GM21529 (cell line): Measurements from ENCODE around the gene APC.
A peak's percentile ranks its signal among the peaks of the same experiment; 100 is the strongest.
"Not testable (repeated sequence)": the region's sequence is repeated elsewhere in the genome, so short reads cannot be mapped to it uniquely, and the experiment has no call there.

Experiments
- ATAC-seq: cut with Tn5 transposase; IDR thresholded peaks from one replicate; pipeline ENCODE4 v1.9.1; 2021; ENCODE audit not compliant: unreplicated experiment

Gene APC

DNA sequence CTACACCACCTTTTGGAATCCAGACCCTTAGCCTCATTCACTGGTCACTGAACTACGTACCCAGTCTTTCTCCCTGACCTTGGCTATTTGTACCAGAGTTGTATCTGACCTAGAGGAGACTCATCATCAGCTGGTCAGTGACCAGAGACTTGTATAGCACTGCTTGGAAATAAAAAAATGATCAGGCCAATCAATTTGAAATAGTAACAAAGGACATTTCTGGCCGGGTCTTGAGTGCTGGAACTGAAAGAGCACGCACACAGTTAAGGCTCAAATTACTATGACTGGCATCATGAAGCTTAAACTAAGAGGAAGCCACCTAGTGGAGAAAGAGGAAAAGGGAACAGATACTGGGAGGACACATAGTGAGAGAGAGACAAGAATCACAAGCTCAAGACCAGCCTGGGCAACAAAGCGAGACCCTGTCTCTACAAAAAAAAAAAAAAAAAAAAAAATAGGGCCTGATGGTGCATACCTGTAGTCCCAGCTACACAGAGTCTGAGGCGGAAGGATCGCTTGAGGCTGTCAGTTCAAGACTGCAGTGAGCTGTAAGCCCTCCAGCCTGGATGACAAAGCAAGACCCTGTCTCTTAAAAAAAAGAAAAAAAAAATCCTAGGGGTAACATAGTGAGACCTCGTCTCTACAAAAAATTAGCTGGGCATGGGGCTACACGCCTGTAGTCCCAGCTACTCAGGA is 110.6 kb downstream of the APC start:
- peak; percentile 99 for ATAC-seq

DNA sequence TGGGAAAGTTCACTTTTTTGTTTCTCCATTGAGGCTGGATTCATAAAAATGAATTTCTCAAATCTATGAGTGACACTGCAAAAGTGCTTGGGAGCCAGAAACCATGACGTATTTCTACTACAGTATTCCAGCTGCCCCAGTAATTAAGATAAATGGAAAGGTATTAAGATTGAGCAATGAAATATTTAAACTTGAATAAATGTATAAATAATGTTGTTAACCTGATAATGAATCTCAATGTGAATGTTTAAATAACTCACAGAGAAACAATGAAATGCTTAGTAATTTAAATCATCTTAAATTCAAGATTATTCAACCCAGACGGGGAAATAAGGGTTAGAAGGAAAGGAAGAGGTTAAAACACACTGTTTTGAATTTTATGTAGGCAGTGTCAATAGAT is 112.2 kb downstream of the APC start:
- no peak for ATAC-seq

GRCh38 chr5:112854651-112855050 is 117.0 kb downstream of the APC start:
- ATAC-seq: no peak

- ATAC-seq: no peak
These were observed 120.2 kb downstream of the APC start for GRCh38 chr5:112857866-112858265.

DNA sequence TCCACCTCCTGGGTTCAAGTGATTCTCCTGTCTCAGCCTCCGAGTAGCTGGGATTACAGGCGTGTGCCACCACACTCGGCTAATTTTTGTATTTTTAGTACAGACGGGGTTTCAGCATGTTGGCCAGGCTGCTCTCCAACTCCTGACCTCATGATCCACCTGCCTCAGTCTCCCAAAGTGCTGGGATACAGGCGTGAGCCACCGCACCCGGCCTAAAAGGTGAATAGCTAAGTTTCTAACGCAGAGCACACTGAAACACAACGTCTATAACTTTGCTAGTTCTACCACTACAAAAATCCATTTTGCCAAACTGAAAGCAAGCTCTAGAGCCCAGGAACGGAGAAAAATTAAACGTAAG is 122.9 kb downstream of the APC start:
- not testable (repeated sequence) for ATAC-seq

- peak; percentile 98 for ATAC-seq
These were observed 123.4 kb downstream of the APC start, which contains the start of gene SRP19 for GRCh38 chr5:112860929-112861637. Gene SRP19, plus strand, starts transcription at chr5:112861287. Its CDS starts 90 bp downstream, at chr5:112861377.

DNA sequence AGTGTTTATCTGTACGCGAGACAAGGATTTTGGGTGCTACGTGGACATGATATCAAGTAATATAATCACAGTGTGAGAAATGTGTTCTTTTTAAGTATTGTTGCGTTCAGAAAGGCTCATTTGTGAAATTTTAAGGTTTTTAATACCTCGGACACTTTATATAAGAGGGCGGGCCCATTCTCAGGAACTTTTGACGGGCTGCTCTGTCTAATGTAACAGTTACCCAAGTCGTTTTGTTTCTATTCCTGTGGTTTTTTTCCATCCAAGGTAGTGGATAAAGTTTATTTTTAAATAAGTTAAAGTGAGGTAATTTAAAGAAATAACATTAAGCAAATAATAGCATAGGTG is 123.9 kb downstream of the APC start:
- no peak for ATAC-seq

DNA sequence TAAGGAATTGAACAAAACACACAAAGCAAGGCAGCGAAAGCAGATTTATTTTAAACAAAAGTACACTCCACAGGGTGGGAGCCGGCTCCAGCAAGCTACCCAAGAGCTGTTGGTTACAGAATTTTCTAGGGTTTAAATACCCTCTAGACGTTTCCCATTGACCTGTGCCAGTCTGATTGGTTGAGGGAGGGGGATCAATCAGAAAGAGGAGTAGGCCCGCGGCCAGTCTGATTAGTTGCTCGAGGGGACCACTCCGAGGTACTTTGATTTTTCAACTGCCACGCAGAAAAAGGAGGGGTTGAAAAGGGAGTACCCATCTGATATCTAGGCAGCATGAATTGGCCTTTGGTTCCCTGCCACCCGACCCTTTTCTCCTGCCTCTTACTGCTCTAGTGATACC is 124.4 kb downstream of the APC start:
- ATAC-seq: no peak

DNA sequence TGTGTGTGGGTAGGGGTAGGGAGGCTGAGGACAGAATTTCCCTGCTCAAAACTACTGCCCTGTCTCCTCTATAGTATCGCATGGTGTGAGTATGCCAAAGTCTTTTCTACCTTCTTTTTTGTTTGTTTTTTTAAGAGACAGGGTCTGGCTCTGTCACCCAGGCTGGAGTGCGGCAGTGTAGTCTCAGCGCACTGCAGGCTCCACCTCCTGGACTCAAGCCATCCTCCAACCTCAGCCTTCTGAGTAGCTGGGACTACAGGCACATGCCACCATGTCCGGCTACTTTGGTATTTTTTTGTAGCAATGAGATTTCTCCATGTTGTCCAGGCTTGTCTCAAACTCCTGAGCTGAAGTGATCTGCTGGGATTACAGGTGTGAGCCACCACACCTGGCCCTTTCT is 125.9 kb downstream of the APC start:
- ATAC-seq: no peak

- ATAC-seq: no peak
These were observed 127.4 kb downstream of the APC start for GRCh38 chr5:112865128-112865527.

GRCh38 chr5:112866739-112867138 is 129.1 kb downstream of the APC start:
- no peak for ATAC-seq

- ATAC-seq: no peak
These were observed 129.7 kb downstream of the APC start for GRCh38 chr5:112867411-112867810.

- ATAC-seq: peak; percentile 79
These were observed 132.3 kb downstream of the APC start for GRCh38 chr5:112869948-112870347.

- ATAC-seq: no peak
These were observed 133.3 kb downstream of the APC start for GRCh38 chr5:112870966-112871365.

GRCh38 chr5:112876362-112876761 is 138.7 kb downstream of the APC start:
- ATAC-seq: no peak

- ATAC-seq: no peak
These were observed 140.4 kb downstream of the APC start for GRCh38 chr5:112878101-112878500.

GRCh38 chr5:112878760-112879159 is 141.1 kb downstream of the APC start:
- no peak for ATAC-seq

DNA sequence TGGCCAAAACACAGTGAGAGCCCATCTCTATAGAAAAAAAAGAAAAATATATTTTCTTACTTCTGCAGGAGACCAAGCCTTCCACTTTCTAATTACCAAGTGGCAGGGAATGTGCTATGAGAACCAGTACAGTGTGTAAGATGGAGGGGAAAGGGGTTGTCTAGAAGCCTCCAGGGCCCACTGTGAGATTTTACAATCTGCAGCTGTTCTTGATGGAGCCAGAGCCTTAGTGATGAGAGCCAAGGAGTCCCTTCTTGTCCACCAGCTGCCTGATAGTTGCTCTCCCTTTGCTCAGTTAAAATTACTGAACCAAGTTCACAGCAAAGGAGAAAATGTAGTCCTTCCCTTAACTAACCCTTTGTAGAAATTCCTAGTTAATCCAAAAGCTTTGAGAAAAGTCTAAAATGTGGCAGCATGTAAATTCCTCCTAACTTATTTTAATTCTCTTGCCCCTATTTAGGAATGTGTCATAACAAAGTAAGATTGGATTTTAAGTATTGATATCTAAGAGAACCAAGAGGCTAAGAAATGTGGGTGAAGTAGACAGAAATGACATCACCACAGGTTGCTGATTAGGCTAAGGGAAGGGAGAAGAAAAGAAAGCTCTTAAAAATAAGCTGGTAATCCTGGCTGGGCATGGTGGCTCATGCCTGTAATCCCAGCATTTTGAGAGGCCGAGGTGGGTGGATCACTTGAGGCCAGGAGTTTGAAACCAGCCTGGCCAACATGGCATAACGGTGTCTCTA is 142.7 kb downstream of the APC start:
- no peak for ATAC-seq

DNA sequence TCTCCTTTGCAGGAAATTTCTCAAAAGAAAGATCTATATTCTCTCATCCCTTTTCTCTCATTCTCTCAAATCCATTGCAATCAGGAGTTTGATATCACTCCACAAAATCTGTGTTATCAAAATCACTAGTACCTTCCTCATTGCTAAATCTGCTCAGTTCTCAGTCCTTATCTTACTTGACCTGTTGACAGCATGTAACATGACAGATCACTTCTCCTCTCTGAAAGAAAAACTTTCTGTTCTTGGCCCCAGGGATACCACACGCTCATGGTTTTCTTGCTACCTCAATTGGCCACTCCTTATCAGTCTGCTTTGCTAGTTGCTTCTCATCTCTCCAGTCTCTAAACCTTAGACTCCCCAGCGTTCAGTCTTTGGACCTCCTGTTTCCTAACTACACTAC is 145.5 kb downstream of the APC start:
- ATAC-seq: no peak

DNA sequence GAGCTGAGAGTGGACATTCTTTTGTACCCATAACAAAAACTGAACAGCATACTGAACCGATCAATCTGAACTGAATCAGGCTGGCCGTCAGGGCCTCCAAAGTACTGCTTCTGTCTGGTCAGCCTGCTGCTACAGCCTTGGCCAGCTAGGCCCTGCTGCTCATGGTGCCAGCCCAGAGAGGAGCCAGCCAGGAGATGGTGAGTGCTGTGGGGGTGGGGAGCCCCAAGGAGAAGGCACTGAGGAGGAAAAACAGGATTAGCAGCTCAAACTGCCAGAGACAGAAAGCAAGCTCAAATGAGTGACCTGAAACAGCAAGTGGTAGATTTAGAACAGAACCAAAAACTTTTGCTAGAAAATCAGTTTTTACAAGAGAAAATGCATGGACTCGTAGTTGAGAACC is 147.3 kb downstream of the APC start:
- no peak for ATAC-seq

DNA sequence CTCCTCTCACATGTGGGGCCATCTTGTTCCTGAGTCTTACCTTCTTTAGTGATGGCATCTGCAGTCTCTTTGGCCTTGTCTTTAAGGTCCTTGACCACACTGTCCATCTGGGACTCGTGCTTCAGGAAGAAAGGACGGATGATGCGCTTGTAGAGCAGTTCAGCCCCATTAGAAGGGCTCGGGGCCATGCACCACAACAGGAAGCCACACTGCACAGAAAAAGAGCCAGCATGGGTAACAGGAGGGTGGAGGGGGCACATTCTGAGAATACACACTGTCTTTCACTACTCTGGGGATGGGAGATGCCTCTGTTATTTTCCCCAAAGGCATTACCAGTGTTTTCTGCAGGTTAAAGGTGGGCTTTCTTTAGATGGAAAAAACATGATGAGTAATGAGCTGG is 149.3 kb downstream of the APC start:
- ATAC-seq: no peak

DNA sequence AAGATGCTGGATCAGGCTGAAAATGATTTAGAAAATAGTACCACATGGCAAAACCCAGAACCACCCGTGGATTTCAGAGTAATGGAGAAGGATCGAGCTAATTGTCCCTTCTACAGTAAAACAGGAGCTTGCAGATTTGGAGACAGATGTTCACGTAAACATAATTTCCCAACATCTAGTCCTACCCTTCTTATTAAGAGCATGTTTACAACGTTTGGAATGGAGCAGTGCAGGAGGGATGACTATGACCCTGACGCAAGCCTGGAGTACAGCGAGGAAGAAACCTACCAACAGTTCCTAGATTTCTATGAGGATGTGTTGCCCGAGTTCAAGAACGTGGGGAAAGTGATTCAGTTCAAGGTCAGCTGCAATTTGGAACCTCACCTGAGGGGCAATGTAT is 154.4 kb downstream of the APC start:
- ATAC-seq: not testable (repeated sequence)
